Spleen (tissue), 11 donors: ENCODE results near the gene MICU1. TPM values are rescaled to one million over a fixed set of nuclear protein-coding genes. Genes with fewer than 3 reads are reported as not detected.

ENCODE experiments used
- DNase-seq: peaks from one replicate; pipeline ENCODE4 v3.0.0-alpha.2; 2020
- H3K27ac ChIP-seq, 8 donors: fragments of 200-600 bp; sonication (generic) in 7 of 8; 1 replicate in 4 of 8; 2 replicates in 4 of 8; pipeline versions ENCODE4 v1.5.0 to v1.8.0; 2016 to 2021; ENCODE audit warnings: inconsistent platforms in 4 of 8, mild to moderate bottlenecking in 4 of 8, moderate library complexity in 1 of 8
- H3K27me3 ChIP-seq, 7 donors: fragments of 200-600 bp; sonication (generic) in 6 of 7; replicated peaks in 1 of 7; 1 replicate in 4 of 7; 2 replicates in 3 of 7; pipeline versions ENCODE4 v1.5.0 to v1.8.0; 2016 to 2021; ENCODE audit warnings: inconsistent platforms in 3 of 7, mild to moderate bottlenecking in 1 of 7
- H3K36me3 ChIP-seq, 6 donors: fragments of 200-600 bp; sonication (generic) in 5 of 6; 1 replicate in 4 of 6; 2 replicates in 2 of 6; pipeline versions ENCODE4 v1.5.0 to v1.8.0; 2016 to 2021; ENCODE audit warnings: inconsistent platforms in 2 of 6
- H3K4me1 ChIP-seq, 6 donors: fragments of 200-600 bp; sonication (generic) in 5 of 6; 1 replicate in 3 of 6; 2 replicates in 3 of 6; pipeline versions ENCODE4 v1.5.0 to v1.8.0; 2016 to 2021; ENCODE audit warnings: inconsistent platforms in 3 of 6
- H3K4me3 ChIP-seq, 8 donors: fragments of 200-600 bp; sonication (generic) in 7 of 8; 1 replicate in 4 of 8; 2 replicates in 4 of 8; pipeline versions ENCODE4 v1.5.0 to v1.8.0; 2016 to 2021; ENCODE audit warnings: inconsistent platforms in 4 of 8, mild to moderate bottlenecking in 4 of 8, moderate library complexity in 2 of 8
- H3K9me3 ChIP-seq, 8 donors: fragments of 200-600 bp; sonication (generic) in 7 of 8; 1 replicate in 4 of 8; 2 replicates in 4 of 8; pipeline versions ENCODE4 v1.5.0 to v1.8.0; 2016 to 2021; ENCODE audit warnings: inconsistent platforms in 4 of 8
- CTCF ChIP-seq, 11 experiments: fragments of 200-600 bp in 7 of 11; fragments of 450-650 bp in 4 of 11; sonication (generic) in 4 of 11; IDR thresholded peaks in 8 of 11; conservative IDR thresholded peaks in 3 of 11; 1 replicate in 7 of 11; 2 replicates in 4 of 11; pipeline versions ENCODE4 v1.4.0 to v1.8.0; 2016 to 2021; ENCODE audit warnings: antibody characterized with exemption in 11 of 11, inconsistent platforms in 4 of 11, mild to moderate bottlenecking in 1 of 11
- POLR2A ChIP-seq, 3 donors: fragments of 450-650 bp; IDR thresholded peaks; one replicate each; pipeline ENCODE4 v1.5.1; 2017; ENCODE audit warnings: antibody characterized with exemption in 3 of 3, mild to moderate bottlenecking in 1 of 3
- POLR2AphosphoS5 ChIP-seq, 3 donors: sonication (generic); formaldehyde crosslinking; IDR thresholded peaks; one replicate each; pipeline ENCODE4 v1.5.1; 2017; ENCODE audit warnings: antibody characterized with exemption in 3 of 3
- WGBS, 5 donors: extraction: QIAGEN DNeasy Blood & Tissue Kit in 3 of 5; methylation state at CpG; one replicate each; pipeline versions ENCODE4 v1.1.5 to v1.1.7; 2013 to 2018; 5-methylcytosine and 5-hydroxymethylcytosine counted together
- intact Hi-C: fragments of 100-400 bp; cut with DNase I; formaldehyde crosslinking; loops from one replicate; pipeline ENCODE4 v1.15.0; 2023; ENCODE audit warnings: low total_unique reads
- polyA plus RNA-seq, 3 donors: library from polyadenylated mRNA; stranded (reverse); fragments of 200-250 nt; gene quantifications; one replicate each; pipeline ENCODE4 v1.2.1, GENCODE V29; 2013
- total RNA-seq, 7 donors: library from RNA; depleted of rRNA in 3 of 7; stranded (reverse); fragments of >200 nt in 3 of 7; fragmentation: NEBNext Ultra II Directional in 4 of 7; extraction: Animal tissue kit (Norgen Biotek cat#: 25700) in 4 of 7; gene quantifications; one replicate each; pipeline versions ENCODE4 v1.1.0 to v1.2.1, GENCODE V29; 2016 to 2021
- donor health status: healthy with polysubstance abuse.
- donor health status: DM: no; HTN: no; CAD: no; lungs with moderate emphysema.
- donor health status: DM: no; HTN: no; CAD: no.
- donor health status: Bipolar disorder and iron deficiency.
- donor health status: healthy.
- donor health status: DM: no; HTN: no; CAD: no.
- donor health status: DM: yes; HTN: yes; CAD: no.

Gene MICU1
- total and polyA plus RNA-seq, 10 donors, result 16.4 to 58.4 (median 46.5) TPM

GRCh38 chr10:72515455-72515854, 110.4 kb downstream of the MICU1 start:
- Histone ChIP-seq H3K27ac (no peak overlapping the region), H3K4me3 (no peak overlapping the region), H3K9me3 (peaks cover 0 to 23% (median 12%) of the 10 kb centered on the region in 8 donors), H3K4me1 (peaks cover 0 to 9% (median 0%) of the 10 kb centered on the region in 6 donors), H3K27me3 (no peaks in the 10 kb centered on the region), H3K36me3 (peaks cover 0 to 7% (median 0%) of the 10 kb centered on the region in 6 donors)
- no peak for TF ChIP-seq CTCF (IDR thresholded peaks at IDR 0.05 in 8 of 11, conservative IDR thresholded peaks at IDR 0.05 in 3 of 11)
- TF ChIP-seq POLR2A (IDR thresholded peaks at IDR 0.05), result no peak
- TF ChIP-seq POLR2AphosphoS5 (IDR thresholded peaks at IDR 0.05), result no peak
- WGBS, 5 donors, result 90 to 97% (median 93%) methylated on average over 2 of the region's 2 CpGs
- intact Hi-C loops, result no loop called here
- DNase-seq, result no peak

DNA sequence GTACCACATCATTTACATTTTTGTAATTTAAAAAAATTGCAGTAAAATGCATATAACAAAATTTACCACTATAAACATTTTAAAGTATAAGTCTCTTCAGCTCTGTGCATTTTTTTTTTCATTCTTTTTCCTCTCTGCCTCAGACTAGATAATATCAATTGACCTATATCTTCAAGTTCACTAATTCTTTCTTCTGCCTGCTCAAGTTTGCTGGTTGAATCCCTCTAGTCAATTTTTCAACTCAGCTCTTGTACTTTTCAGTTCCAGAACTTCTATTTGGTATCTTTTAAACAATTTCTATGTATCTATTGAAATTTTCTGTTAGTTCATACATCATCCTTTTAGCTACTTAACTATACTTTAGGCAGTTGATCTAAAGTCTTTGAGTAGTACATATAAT, 112.0 kb downstream of the MICU1 start:
- H3K4me1 ChIP-seq, result peaks cover 0 to 22% (median 0%) of the 10 kb centered on the region in 6 donors
- intact Hi-C loops, result no loop called here
- TF ChIP-seq POLR2A (IDR thresholded peaks at IDR 0.05), result no peak

GRCh38 chr10:72511459-72511858, 114.4 kb downstream of the MICU1 start:
- TF ChIP-seq CTCF (IDR thresholded peaks at IDR 0.05 in 8 of 11, conservative IDR thresholded peaks at IDR 0.05 in 3 of 11) (no peak), POLR2A (IDR thresholded peaks at IDR 0.05) (no peak)
- Histone ChIP-seq H3K27me3 (no peaks in the 10 kb centered on the region), H3K4me3 (peak overlapping the region in 1 of 8 donors; percentile 11), H3K9me3 (peaks cover 0 to 23% (median 12%) of the 10 kb centered on the region in 8 donors), H3K36me3 (peaks cover 0 to 13% (median 0%) of the 10 kb centered on the region in 6 donors), H3K27ac (peak overlapping the region in 7 of 8 donors; percentile 48 to 87 (median 81)), H3K4me1 (peaks cover 0 to 22% (median 0%) of the 10 kb centered on the region in 6 donors)
- intact Hi-C loops, result no loop called here
- no peak for DNase-seq
- 55 to 85% (median 72%) methylated on average over 5 of the region's 5 CpGs for WGBS, 5 donors

More for the DNA sequence above, 112.0 kb downstream of the MICU1 start:
- no peak overlapping the region for H3K27ac ChIP-seq
- DNase-seq, result no peak
- no peaks in the 10 kb centered on the region for H3K27me3 ChIP-seq
- H3K36me3 ChIP-seq, result peaks cover 0 to 6% (median 0%) of the 10 kb centered on the region in 6 donors
- H3K4me3 ChIP-seq, result no peak overlapping the region
- H3K9me3 ChIP-seq, result peaks cover 0 to 23% (median 12%) of the 10 kb centered on the region in 8 donors

- Histone ChIP-seq H3K27ac (peak overlapping the region in 6 of 8 donors; percentile 64 to 87 (median 82)), H3K4me1 (peaks cover 0 to 22% (median 0%) of the 10 kb centered on the region in 6 donors), H3K9me3 (peaks cover 0 to 17% (median 11%) of the 10 kb centered on the region in 8 donors), H3K4me3 (no peak overlapping the region), H3K27me3 (no peaks in the 10 kb centered on the region), H3K36me3 (peaks cover 0 to 21% (median 0%) of the 10 kb centered on the region in 6 donors)
- DNase-seq, result no peak
- intact Hi-C loops, result no loop called here
- 34 to 61% (median 44%) methylated on average over 1 of the region's 1 CpG for whole genome bisulfite sequencing, 5 donors
- TF ChIP-seq POLR2A (IDR thresholded peaks at IDR 0.05) (no peak), POLR2AphosphoS5 (IDR thresholded peaks at IDR 0.05) (no peak), CTCF (IDR thresholded peaks at IDR 0.05 in 8 of 11, conservative IDR thresholded peaks at IDR 0.05 in 3 of 11) (no peak)
Measured at GRCh38 chr10:72509941-72510340, 115.9 kb downstream of the MICU1 start.
